BLaER1 treated with 17β-estradiol and CSF1 and Interleukin-3, amounts not matched to agents 10 nM and 100 nM (cell line): ENCODE measurements around the gene USP28.
"Not testable (repeated sequence)": the region's sequence is repeated elsewhere in the genome, so short reads cannot be mapped to it uniquely, and the experiment has no call there.

Source experiments
- H3K27ac ChIP-seq, 11 experiments: shearing (Covaris generic); formaldehyde crosslinking; 2 replicates each; pipeline ENCODE4 v1.8.1; 2022
- H3K27me3 ChIP-seq, 11 experiments: shearing (Covaris generic); formaldehyde crosslinking; 2 replicates each; pipeline ENCODE4 v1.8.1; 2022
- H3K36me3 ChIP-seq, 11 experiments: shearing (Covaris generic); formaldehyde crosslinking; 2 replicates each; pipeline ENCODE4 v1.8.1; 2022
- H3K4me1 ChIP-seq, 10 experiments: shearing (Covaris generic); formaldehyde crosslinking; 2 replicates each; pipeline ENCODE4 v1.8.1; 2022
- H3K4me2 ChIP-seq, 11 experiments: shearing (Covaris generic); formaldehyde crosslinking; 2 replicates each; pipeline ENCODE4 v1.8.1; 2022
- H3K4me3 ChIP-seq, 10 experiments: shearing (Covaris generic); formaldehyde crosslinking; 2 replicates each; pipeline ENCODE4 v1.8.1; 2022
- H3K9ac ChIP-seq, 11 experiments: shearing (Covaris generic); formaldehyde crosslinking; 2 replicates each; pipeline ENCODE4 v1.8.1; 2022
- H3K9me3 ChIP-seq, 11 experiments: shearing (Covaris generic); formaldehyde crosslinking; replicated peaks in 1 of 11; 2 replicates each; pipeline ENCODE4 v1.8.1; 2022
- H4K20me1 ChIP-seq, 11 experiments: shearing (Covaris generic); formaldehyde crosslinking; 2 replicates each; pipeline ENCODE4 v1.8.1; 2022
- Cebpa-rat ChIP-seq, 11 experiments: shearing (Covaris generic); IDR thresholded peaks; 2 replicates each; pipeline ENCODE4 v1.8.1; 2022

USP28 gene

GRCh38 chr11:113880971-113881370 is 5.6 kb upstream of the USP28 start:
- no peaks in the 10 kb centered on the region for H3K36me3 ChIP-seq
- no peak overlapping the region for H3K27ac ChIP-seq
- no peaks in the 10 kb centered on the region for H3K27me3 ChIP-seq
- H4K20me1 ChIP-seq, result no peaks in the 10 kb centered on the region
- no peak overlapping the region for H3K4me3 ChIP-seq
- H3K4me2 ChIP-seq, result no peak overlapping the region
- peaks cover 26 to 31% (median 29%) of the 10 kb centered on the region in 10 experiments for H3K4me1 ChIP-seq
- H3K9me3 ChIP-seq, result peaks cover 0 to 28% (median 19%) of the 10 kb centered on the region in 11 experiments; a peak in 19 of 22 replicates
- no peak for TF ChIP-seq Cebpa-rat (IDR thresholded peaks at IDR 0.05)
- H3K9ac ChIP-seq, result no peak overlapping the region

- H3K4me1 ChIP-seq, result peaks cover 28 to 33% (median 32%) of the 10 kb centered on the region in 10 experiments
Observed at GRCh38 chr11:113879446-113879845, 4.1 kb upstream of the USP28 start.

GRCh38 chr11:113877670-113878055 is 2.3 kb upstream of the USP28 start:
- peak overlapping the region; percentile 59 to 89 (median 86) for H3K4me2 ChIP-seq
- no peaks in the 10 kb centered on the region for H3K36me3 ChIP-seq
- H3K4me1 ChIP-seq, result peaks cover 46 to 51% (median 49%) of the 10 kb centered on the region in 10 experiments
- no peaks in the 10 kb centered on the region for H3K27me3 ChIP-seq
- no peaks in the 10 kb centered on the region; a peak in 2 of 22 replicates for H4K20me1 ChIP-seq
- peak overlapping the region in 1 of 11 experiments; percentile 24; a peak in 1 of 22 replicates for H3K9ac ChIP-seq
- peak overlapping the region in 10 of 11 experiments; percentile 6 to 92 (median 51); a peak in 16 of 22 replicates for H3K27ac ChIP-seq
- peak overlapping the region in 5 of 10 experiments; percentile 6 to 36 (median 25); a peak in 2 of 20 replicates for H3K4me3 ChIP-seq
- no peak for TF ChIP-seq Cebpa-rat (IDR thresholded peaks at IDR 0.05)
- H3K9me3 ChIP-seq, result peaks cover 0 to 28% (median 19%) of the 10 kb centered on the region in 11 experiments; a peak in 19 of 22 replicates

More at GRCh38 chr11:113879446-113879845, 4.1 kb upstream of the USP28 start:
- not testable (repeated sequence) for H3K27ac ChIP-seq, H3K27me3 ChIP-seq, H3K4me2 ChIP-seq, H3K4me3 ChIP-seq, H3K9ac ChIP-seq, H3K36me3 ChIP-seq, H4K20me1 ChIP-seq
- H3K9me3 ChIP-seq, result peaks cover 0 to 28% (median 19%) of the 10 kb centered on the region in 11 experiments; a peak in 19 of 22 replicates

GRCh38 chr11:113876798-113877669 is 1.7 kb upstream of the USP28 start:
- no peaks in the 10 kb centered on the region for H3K36me3 ChIP-seq
- no peak for TF ChIP-seq Cebpa-rat (IDR thresholded peaks at IDR 0.05)
- H3K27me3 ChIP-seq, result no peaks in the 10 kb centered on the region
- H4K20me1 ChIP-seq, result no peaks in the 10 kb centered on the region; a peak in 2 of 22 replicates
- peak overlapping the region in 5 of 11 experiments; percentile 77 to 91 (median 88); a peak in 6 of 22 replicates for H3K9ac ChIP-seq
- H3K4me3 ChIP-seq, result peak overlapping the region in 5 of 10 experiments; percentile 6 to 89 (median 74); a peak in 4 of 20 replicates
- H3K27ac ChIP-seq, result peak overlapping the region in 10 of 11 experiments; percentile 44 to 94 (median 89); a peak in 16 of 22 replicates
- peaks cover 0 to 28% (median 19%) of the 10 kb centered on the region in 11 experiments; a peak in 19 of 22 replicates for H3K9me3 ChIP-seq
- H3K4me2 ChIP-seq, result peak overlapping the region; percentile 59 to 89 (median 86)
- peaks cover 46 to 57% (median 53%) of the 10 kb centered on the region in 10 experiments for H3K4me1 ChIP-seq

GRCh38 chr11:113876074-113876797 is 864 bp upstream of the USP28 start:
- no peak for TF ChIP-seq Cebpa-rat (IDR thresholded peaks at IDR 0.05)
- Histone ChIP-seq H3K9me3 (peaks cover 0 to 28% (median 19%) of the 10 kb centered on the region in 11 experiments; a peak in 19 of 22 replicates), H3K9ac (peak overlapping the region; percentile 77 to 91 (median 87)), H3K4me1 (peaks cover 46 to 58% (median 53%) of the 10 kb centered on the region in 10 experiments), H4K20me1 (no peaks in the 10 kb centered on the region; a peak in 3 of 22 replicates), H3K4me3 (peak overlapping the region; percentile 52 to 95 (median 88)), H3K27me3 (no peaks in the 10 kb centered on the region), H3K36me3 (no peaks in the 10 kb centered on the region), H3K4me2 (peak overlapping the region; percentile 59 to 89 (median 86)), H3K27ac (peak overlapping the region; percentile 74 to 94 (median 89))

GRCh38 chr11:113874581-113875233 is 665 bp downstream of the USP28 start:
- Histone ChIP-seq H3K27ac (peak overlapping the region; percentile 63 to 89 (median 81); a peak in 21 of 22 replicates), H3K4me1 (peaks cover 48 to 58% (median 53%) of the 10 kb centered on the region in 10 experiments)

GRCh38 chr11:113874096-113874495 is 1.3 kb downstream of the USP28 start:
- no peak for TF ChIP-seq Cebpa-rat (IDR thresholded peaks at IDR 0.05)
- peak overlapping the region; percentile 56 to 94 (median 85) for H3K4me2 ChIP-seq
- H3K9me3 ChIP-seq, result peaks cover 0 to 20% (median 12%) of the 10 kb centered on the region in 11 experiments; a peak in 17 of 22 replicates
- H3K4me3 ChIP-seq, result peak overlapping the region; percentile 74 to 95 (median 89); a peak in 17 of 20 replicates
- H3K27ac ChIP-seq, result no peak overlapping the region
- H4K20me1 ChIP-seq, result peaks cover 0 to 9% (median 0%) of the 10 kb centered on the region in 11 experiments; a peak in 4 of 22 replicates
- H3K27me3 ChIP-seq, result no peaks in the 10 kb centered on the region
- peak overlapping the region in 10 of 11 experiments; percentile 77 to 91 (median 88); a peak in 15 of 22 replicates for H3K9ac ChIP-seq
- H3K36me3 ChIP-seq, result peaks cover 0 to 14% (median 4%) of the 10 kb centered on the region in 11 experiments; a peak in 5 of 22 replicates
- peaks cover 48 to 58% (median 53%) of the 10 kb centered on the region in 10 experiments for H3K4me1 ChIP-seq

More at GRCh38 chr11:113874581-113875233, 665 bp downstream of the USP28 start:
- peak overlapping the region; percentile 77 to 91 (median 87) for H3K9ac ChIP-seq
- peaks cover 0 to 27% (median 18%) of the 10 kb centered on the region in 11 experiments; a peak in 19 of 22 replicates for H3K9me3 ChIP-seq
- peaks cover 0 to 8% (median 0%) of the 10 kb centered on the region in 11 experiments; a peak in 1 of 22 replicates for H3K36me3 ChIP-seq
- no peaks in the 10 kb centered on the region for H3K27me3 ChIP-seq
- TF ChIP-seq Cebpa-rat (IDR thresholded peaks at IDR 0.05), result no peak
- H3K4me3 ChIP-seq, result peak overlapping the region; percentile 74 to 95 (median 89)
- peak overlapping the region; percentile 56 to 94 (median 85) for H3K4me2 ChIP-seq
- peaks cover 0 to 9% (median 0%) of the 10 kb centered on the region in 11 experiments; a peak in 4 of 22 replicates for H4K20me1 ChIP-seq

GRCh38 chr11:113873236-113873626 is 2.1 kb downstream of the USP28 start:
- peak overlapping the region in 2 of 11 experiments; percentile 21 to 43; a peak in 4 of 22 replicates for H3K9ac ChIP-seq
- peaks cover 0 to 12% (median 5%) of the 10 kb centered on the region in 11 experiments; a peak in 12 of 22 replicates for H3K9me3 ChIP-seq
- peaks cover 41 to 52% (median 46%) of the 10 kb centered on the region in 10 experiments for H3K4me1 ChIP-seq
- H4K20me1 ChIP-seq, result peaks cover 0 to 9% (median 0%) of the 10 kb centered on the region in 11 experiments; a peak in 4 of 22 replicates
- peak overlapping the region; percentile 56 to 94 (median 85) for H3K4me2 ChIP-seq
- no peak overlapping the region for H3K27ac ChIP-seq
- 0 out of 20 replicates have a peak overlapping the region, but pooled peaks of 1 of the 10 experiments have one; percentile 17 for H3K4me3 ChIP-seq
- peaks cover 0 to 16% (median 11%) of the 10 kb centered on the region in 11 experiments; a peak in 8 of 22 replicates for H3K36me3 ChIP-seq
- no peaks in the 10 kb centered on the region for H3K27me3 ChIP-seq
- TF ChIP-seq Cebpa-rat (IDR thresholded peaks at IDR 0.05), result no peak
